ENCODE results near the gene BCAT1. TPM values are rescaled to one million over a fixed set of nuclear protein-coding genes. Genes with fewer than 3 reads are reported as not detected.

BCAT1 gene
- total RNA-seq, 6 experiments from 2014 or later, result 0.86 to 6.0 (median 2.7) TPM

GRCh38 chr12:24770334-24770733, 178.6 kb downstream of the BCAT1 start:
- WGBS (ENCODE audit: insufficient coverage, low coverage, low lambda C conversion rate, missing lambda C conversion rate), result 78% methylated on average over 3 of the region's 3 CpGs
- DNase-seq (no peak), ATAC-seq (no peak)
- Histone ChIP-seq H3K9me3 (no peaks in the 10 kb centered on the region), H3K36me3 (no peaks in the 10 kb centered on the region), H3K4me3 (no peak overlapping the region), H3K4me1 (no peaks in the 10 kb centered on the region), H3K27me3 (no peaks in the 10 kb centered on the region), H3K27ac (no peak overlapping the region)
- intact Hi-C loops (cut with DNase I), result no loop called here
- TF ChIP-seq CTCF (IDR thresholded peaks at IDR 0.05) (no peak), POLR2A (IDR thresholded peaks at IDR 0.05) (no peak)

GRCh38 chr12:24769682-24770081, 179.2 kb downstream of the BCAT1 start:
- ATAC-seq (no peak), DNase-seq (no peak)
- Histone ChIP-seq H3K4me3 (no peak overlapping the region), H3K4me1 (no peaks in the 10 kb centered on the region), H3K27ac (no peak overlapping the region), H3K36me3 (no peaks in the 10 kb centered on the region), H3K9me3 (no peaks in the 10 kb centered on the region), H3K27me3 (no peaks in the 10 kb centered on the region)
- intact Hi-C loops (cut with DNase I), result no loop called here
- WGBS (ENCODE audit: insufficient coverage, low coverage, low lambda C conversion rate, missing lambda C conversion rate), result 97% methylated on average over 3 of the region's 3 CpGs
- TF ChIP-seq POLR2A (IDR thresholded peaks at IDR 0.05) (no peak), CTCF (IDR thresholded peaks at IDR 0.05) (no peak)

DNA sequence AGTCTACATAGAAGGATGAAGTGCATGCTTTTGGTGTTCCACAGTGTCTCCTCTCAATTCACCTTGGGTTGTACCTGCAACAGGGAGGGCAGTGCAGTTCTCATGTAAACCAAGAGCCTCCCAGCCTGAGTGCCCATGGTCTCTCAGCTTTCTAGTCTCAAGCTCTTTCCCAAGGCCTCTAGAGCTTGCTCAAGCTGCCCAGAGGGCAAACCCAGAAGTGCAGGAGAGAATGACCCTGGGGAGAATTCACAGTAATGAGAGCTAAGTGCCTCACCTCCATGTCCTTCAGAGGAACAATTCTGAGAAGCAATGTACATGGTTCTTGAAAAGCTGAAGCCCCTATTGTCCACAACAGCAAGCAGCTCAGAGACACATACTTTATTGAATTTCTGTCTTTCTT, 180.5 kb downstream of the BCAT1 start:
- ATAC-seq, result no peak
- no peak overlapping the region for H3K27ac ChIP-seq
- H3K9me3 ChIP-seq, result no peaks in the 10 kb centered on the region
- no peaks in the 10 kb centered on the region for H3K4me1 ChIP-seq
- no peak for DNase-seq
- intact Hi-C loops (cut with DNase I), result no loop called here
- H3K4me3 ChIP-seq, result no peak overlapping the region
- no peaks in the 10 kb centered on the region for H3K27me3 ChIP-seq
- TF ChIP-seq CTCF (IDR thresholded peaks at IDR 0.05), result no peak
- no peak for TF ChIP-seq POLR2A (IDR thresholded peaks at IDR 0.05)
- H3K36me3 ChIP-seq, result no peaks in the 10 kb centered on the region

GRCh38 chr12:24767016-24767415, 181.9 kb downstream of the BCAT1 start:
- 70% methylated on average over 1 of the region's 1 CpG for WGBS (ENCODE audit: insufficient coverage, low coverage, low lambda C conversion rate, missing lambda C conversion rate)
- TF ChIP-seq CTCF (IDR thresholded peaks at IDR 0.05) (no peak), POLR2A (IDR thresholded peaks at IDR 0.05) (no peak)
- Histone ChIP-seq H3K36me3 (no peaks in the 10 kb centered on the region), H3K4me3 (no peak overlapping the region), H3K27me3 (no peaks in the 10 kb centered on the region), H3K4me1 (no peaks in the 10 kb centered on the region), H3K9me3 (no peaks in the 10 kb centered on the region), H3K27ac (no peak overlapping the region)
- intact Hi-C loops (cut with DNase I), result no loop called here
- ATAC-seq (no peak), DNase-seq (no peak)

GRCh38 chr12:24764712-24765111, 184.2 kb downstream of the BCAT1 start:
- Histone ChIP-seq H3K9me3 (no peaks in the 10 kb centered on the region), H3K4me1 (no peaks in the 10 kb centered on the region), H3K27ac (no peak overlapping the region), H3K36me3 (no peaks in the 10 kb centered on the region), H3K27me3 (no peaks in the 10 kb centered on the region), H3K4me3 (no peak overlapping the region)
- TF ChIP-seq POLR2A (IDR thresholded peaks at IDR 0.05), result no peak
- TF ChIP-seq CTCF (IDR thresholded peaks at IDR 0.05), result no peak
- intact Hi-C loops (cut with DNase I), result no loop called here
- DNase-seq (no peak), ATAC-seq (no peak)
- WGBS (ENCODE audit: insufficient coverage, low coverage, low lambda C conversion rate, missing lambda C conversion rate), result 71% methylated on average over 1 of the region's 1 CpG
